ENCODE results near the gene KDM3B. TPM values are rescaled to one million over a fixed set of nuclear protein-coding genes. Genes with fewer than 3 reads are reported as not detected.

The KDM3B gene
- total RNA-seq, 1 donor from 2014 or later, result 60.6 TPM

DNA sequence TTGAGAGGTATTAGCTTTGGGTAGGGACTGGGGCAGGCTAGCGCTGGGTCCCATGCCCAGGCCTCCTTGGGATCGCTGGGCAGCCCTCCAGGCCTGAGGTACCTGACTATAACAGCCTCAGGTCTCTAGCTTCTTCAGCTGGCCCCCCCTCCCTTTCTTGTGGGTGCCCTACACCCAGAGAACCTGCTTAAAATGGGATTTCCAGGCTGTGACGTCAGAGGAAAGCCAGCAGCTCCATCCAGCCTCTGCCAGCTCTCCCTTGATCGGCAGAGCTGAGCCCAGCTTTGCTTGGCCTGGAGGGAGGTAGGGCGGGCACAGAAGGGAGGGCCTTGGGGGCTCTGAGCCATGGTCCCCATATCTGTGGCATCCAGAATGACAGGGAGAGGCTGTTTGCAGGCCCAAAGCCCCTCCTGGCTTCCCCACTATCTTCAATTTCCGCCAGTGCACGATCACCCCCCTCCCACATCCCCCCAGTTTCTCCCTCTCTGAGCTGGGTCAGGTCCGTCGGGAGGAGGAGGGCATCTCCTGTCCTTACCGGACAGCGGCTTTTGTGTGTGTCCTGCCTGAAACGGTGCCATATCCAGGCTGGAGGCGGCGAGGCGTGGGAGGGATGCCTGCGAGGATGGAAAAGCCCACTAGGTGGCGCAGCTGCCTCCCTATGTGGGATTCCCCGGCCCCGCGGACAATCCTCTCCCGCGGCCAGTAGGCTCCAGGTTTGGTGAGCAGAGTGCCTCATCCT, 97.2 kb downstream of the KDM3B start:
- DNase-seq, result peak; percentile 93
- no peaks in the 10 kb centered on the region for H3K27me3 ChIP-seq
- H3K27ac ChIP-seq, result no peak overlapping the region
- intact Hi-C loops (cut with DNase I), result loop anchor here (5.0 kb wide), 1 partner anchor 53 kb away; no protein-coding TSS in a partner anchor
- peaks cover 5% of the 10 kb centered on the region for H3K4me1 ChIP-seq
- no peaks in the 10 kb centered on the region for H3K9me3 ChIP-seq
- TF ChIP-seq CTCF (IDR thresholded peaks at IDR 0.05), result peak; percentile 94
- ATAC-seq, result peak; percentile 97
- no peak overlapping the region for H3K4me3 ChIP-seq
- no peaks in the 10 kb centered on the region for H3K36me3 ChIP-seq

GRCh38 chr5:138450971-138451370, 98.5 kb downstream of the KDM3B start:
- DNase-seq, result peak; percentile 15
- H3K9me3 ChIP-seq, result no peaks in the 10 kb centered on the region
- no peak for ATAC-seq
- no peaks in the 10 kb centered on the region for H3K36me3 ChIP-seq
- H3K27me3 ChIP-seq, result no peaks in the 10 kb centered on the region
- no peak overlapping the region for H3K4me3 ChIP-seq
- no peak for TF ChIP-seq CTCF (IDR thresholded peaks at IDR 0.05)
- H3K27ac ChIP-seq, result no peak overlapping the region
- peaks cover 5% of the 10 kb centered on the region for H3K4me1 ChIP-seq
- intact Hi-C loops (cut with DNase I), result loop anchor here (5.0 kb wide), 1 partner anchor 51 kb away; no protein-coding TSS in a partner anchor

GRCh38 chr5:138452720-138453119, 100.2 kb downstream of the KDM3B start:
- intact Hi-C loops (cut with DNase I), result loop anchor here (5.0 kb wide), 1 partner anchor 50 kb away; no protein-coding TSS in a partner anchor
- no peak overlapping the region for H3K4me3 ChIP-seq

GRCh38 chr5:138453590-138453989, 101.1 kb downstream of the KDM3B start:
- no peak for ATAC-seq
- Histone ChIP-seq H3K9me3 (no peaks in the 10 kb centered on the region), H3K27me3 (no peaks in the 10 kb centered on the region), H3K27ac (no peak overlapping the region), H3K36me3 (no peaks in the 10 kb centered on the region), H3K4me1 (peaks cover 5% of the 10 kb centered on the region), H3K4me3 (no peak overlapping the region)
- TF ChIP-seq CTCF (IDR thresholded peaks at IDR 0.05), result no peak
- intact Hi-C loops (cut with DNase I), result loop anchor here (5.0 kb wide), 1 partner anchor 49 kb away; no protein-coding TSS in a partner anchor
- peak; percentile 46 for DNase-seq

More at GRCh38 chr5:138452720-138453119, 100.2 kb downstream of the KDM3B start:
- no peak for TF ChIP-seq CTCF (IDR thresholded peaks at IDR 0.05)
- DNase-seq, result peak; percentile 36
- Histone ChIP-seq H3K36me3 (no peaks in the 10 kb centered on the region), H3K27me3 (no peaks in the 10 kb centered on the region), H3K9me3 (no peaks in the 10 kb centered on the region), H3K4me1 (peaks cover 5% of the 10 kb centered on the region), H3K27ac (no peak overlapping the region)
- ATAC-seq, result no peak

- H3K4me3 ChIP-seq, result no peak overlapping the region
- H3K27me3 ChIP-seq, result no peaks in the 10 kb centered on the region
- DNase-seq (peak; percentile 49), ATAC-seq (no peak)
- no peaks in the 10 kb centered on the region for H3K9me3 ChIP-seq
- H3K36me3 ChIP-seq, result no peaks in the 10 kb centered on the region
- intact Hi-C loops (cut with DNase I), result loop anchor here (5.0 kb wide), 1 partner anchor 48 kb away; no protein-coding TSS in a partner anchor
- no peak for TF ChIP-seq CTCF (IDR thresholded peaks at IDR 0.05)
- peaks cover 5% of the 10 kb centered on the region for H3K4me1 ChIP-seq
- no peak overlapping the region for H3K27ac ChIP-seq
Measured at GRCh38 chr5:138454121-138454520, 101.6 kb downstream of the KDM3B start.

All from upper lobe of right lung (tissue), 1 donor.